SU-DHL-6 (cell line): Measurements from ENCODE around the gene SERINC3.

Experiments
- H2AFZ ChIP-seq: fragments of 200-600 bp; sonication (generic); 2 replicates; pipeline ENCODE4 v1.6.1; 2014; ENCODE audit warnings: low read depth, mild to moderate bottlenecking, moderate library complexity, mixed read lengths, antibody characterized with exemption, low read length; ENCODE audit not compliant: severe bottlenecking
- H3F3A ChIP-seq: fragments of 200-600 bp; shearing (Covaris generic); 2 replicates; pipeline ENCODE4 v1.6.0; 2016; ENCODE audit warnings: antibody characterized with exemption, mild to moderate bottlenecking; ENCODE audit not compliant: insufficient read depth
- H3K27ac ChIP-seq: fragments of 200-600 bp; sonication (generic); 2 replicates; pipeline ENCODE4 v1.5.1; 2016; ENCODE audit warnings: low read depth, mild to moderate bottlenecking, low read length, moderate library complexity, mixed read lengths
- H3K27me3 ChIP-seq: fragments of 200-600 bp; sonication (generic), shearing (Covaris generic); 2 replicates; pipeline ENCODE4 v1.6.0; 2014; ENCODE audit warnings: mild to moderate bottlenecking, low read length
- H3K36me3 ChIP-seq: fragments of 200-600 bp; sonication (generic); 2 replicates; pipeline ENCODE4 v1.6.1; 2014; ENCODE audit warnings: mild to moderate bottlenecking, low read length, mixed read lengths
- H3K4me2 ChIP-seq: fragments of 300-600, 200-600 bp; shearing (Covaris generic), sonication (generic); 2 replicates; pipeline ENCODE4 v1.6.0; 2014; ENCODE audit warnings: low read length, low read depth, mild to moderate bottlenecking; ENCODE audit not compliant: poor library complexity, severe bottlenecking
- H3K4me3 ChIP-seq: fragments of 200-600 bp; sonication (generic); 2 replicates; pipeline ENCODE4 v1.5.1; 2014; ENCODE audit warnings: antibody characterized with exemption, low read length, mild to moderate bottlenecking, mixed read lengths; ENCODE audit not compliant: insufficient read depth, poor library complexity, severe bottlenecking
- H3K79me2 ChIP-seq: fragments of 200-600 bp; sonication (generic); 2 replicates; pipeline ENCODE4 v1.6.1; 2014; ENCODE audit warnings: mild to moderate bottlenecking, low read length, moderate library complexity; ENCODE audit not compliant: insufficient read depth
- H3K9ac ChIP-seq: fragments of 200-600 bp; sonication (generic); 2 replicates; pipeline ENCODE4 v1.7.0; 2014; ENCODE audit warnings: mild to moderate bottlenecking, low read length
- H3K9me2 ChIP-seq: fragments of 200-600 bp; sonication (generic); replicated peaks from 2 replicates; pipeline ENCODE4 v1.6.1; 2014; ENCODE audit warnings: low read length; ENCODE audit not compliant: insufficient read depth
- H3K9me3 ChIP-seq: fragments of 200-600 bp; sonication (generic); 2 replicates; pipeline ENCODE4 v1.6.1; 2014; ENCODE audit warnings: low read length, mixed read lengths; ENCODE audit not compliant: insufficient read depth
- H4K20me1 ChIP-seq: fragments of 200-600 bp; sonication (generic); 2 replicates; pipeline ENCODE4 v1.6.1; 2014; ENCODE audit warnings: low read depth, mild to moderate bottlenecking, antibody characterized with exemption, low read length, moderate library complexity, mixed read lengths
- EZH2phosphoT487 ChIP-seq: fragments of 200-600 bp; sonication (generic), shearing (Covaris generic); conservative IDR thresholded peaks from 2 replicates; pipeline ENCODE4 v1.6.1; 2018; ENCODE audit warnings: mild to moderate bottlenecking, antibody characterized with exemption, low read length, moderate library complexity, mixed read lengths
- TF ChIP-seq, protein P1 (sequence below): fragments of 200-600 bp; sonication (generic); IDR thresholded peaks from one replicate; pipeline ENCODE4 v1.5.1; 2017; ENCODE audit warnings: antibody characterized with exemption, mild to moderate bottlenecking, low read length, moderate library complexity; ENCODE audit not compliant: insufficient read depth, poor library complexity, severe bottlenecking

The SERINC3 gene

DNA sequence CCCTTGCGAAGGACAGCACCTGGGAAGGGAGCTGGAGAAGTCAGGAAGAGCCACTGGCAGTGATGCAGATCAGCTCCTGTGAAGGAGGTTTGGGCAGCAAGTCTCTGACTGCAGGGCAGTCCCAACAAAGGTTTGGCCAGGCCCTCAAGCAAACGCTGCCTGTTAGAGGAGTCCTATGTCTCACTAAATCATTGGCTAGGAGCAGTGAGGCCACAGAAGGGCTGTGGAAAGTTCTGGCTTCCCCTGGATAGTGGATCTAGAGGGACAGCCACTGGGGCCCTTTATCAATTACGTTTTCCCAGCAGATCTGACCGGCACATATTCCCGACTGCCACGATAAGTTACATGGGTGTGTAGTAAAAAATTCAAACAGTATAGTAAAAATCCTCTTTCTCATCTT lies 43.7 kb downstream of the SERINC3 start:
- no peak for TF ChIP-seq EZH2phosphoT487
- TF ChIP-seq, protein P1, sequence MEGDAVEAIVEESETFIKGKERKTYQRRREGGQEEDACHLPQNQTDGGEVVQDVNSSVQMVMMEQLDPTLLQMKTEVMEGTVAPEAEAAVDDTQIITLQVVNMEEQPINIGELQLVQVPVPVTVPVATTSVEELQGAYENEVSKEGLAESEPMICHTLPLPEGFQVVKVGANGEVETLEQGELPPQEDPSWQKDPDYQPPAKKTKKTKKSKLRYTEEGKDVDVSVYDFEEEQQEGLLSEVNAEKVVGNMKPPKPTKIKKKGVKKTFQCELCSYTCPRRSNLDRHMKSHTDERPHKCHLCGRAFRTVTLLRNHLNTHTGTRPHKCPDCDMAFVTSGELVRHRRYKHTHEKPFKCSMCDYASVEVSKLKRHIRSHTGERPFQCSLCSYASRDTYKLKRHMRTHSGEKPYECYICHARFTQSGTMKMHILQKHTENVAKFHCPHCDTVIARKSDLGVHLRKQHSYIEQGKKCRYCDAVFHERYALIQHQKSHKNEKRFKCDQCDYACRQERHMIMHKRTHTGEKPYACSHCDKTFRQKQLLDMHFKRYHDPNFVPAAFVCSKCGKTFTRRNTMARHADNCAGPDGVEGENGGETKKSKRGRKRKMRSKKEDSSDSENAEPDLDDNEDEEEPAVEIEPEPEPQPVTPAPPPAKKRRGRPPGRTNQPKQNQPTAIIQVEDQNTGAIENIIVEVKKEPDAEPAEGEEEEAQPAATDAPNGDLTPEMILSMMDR: no peak
- H3K27me3 ChIP-seq: no peaks in the 10 kb centered on the region
- H2AFZ ChIP-seq: no peak overlapping the region
- no peaks in the 10 kb centered on the region for H3K9me2 ChIP-seq
- H3K27ac ChIP-seq: no peak overlapping the region
- H3K9me3 ChIP-seq: no peaks in the 10 kb centered on the region
- H3F3A ChIP-seq: no peaks in the 10 kb centered on the region
- H3K9ac ChIP-seq: no peak overlapping the region
- H3K4me2 ChIP-seq: no peak overlapping the region
- no peaks in the 10 kb centered on the region for H4K20me1 ChIP-seq
- H3K79me2 ChIP-seq: peaks cover 18% of the 10 kb centered on the region
- H3K4me3 ChIP-seq: no peak overlapping the region
- no peaks in the 10 kb centered on the region for H3K36me3 ChIP-seq

DNA sequence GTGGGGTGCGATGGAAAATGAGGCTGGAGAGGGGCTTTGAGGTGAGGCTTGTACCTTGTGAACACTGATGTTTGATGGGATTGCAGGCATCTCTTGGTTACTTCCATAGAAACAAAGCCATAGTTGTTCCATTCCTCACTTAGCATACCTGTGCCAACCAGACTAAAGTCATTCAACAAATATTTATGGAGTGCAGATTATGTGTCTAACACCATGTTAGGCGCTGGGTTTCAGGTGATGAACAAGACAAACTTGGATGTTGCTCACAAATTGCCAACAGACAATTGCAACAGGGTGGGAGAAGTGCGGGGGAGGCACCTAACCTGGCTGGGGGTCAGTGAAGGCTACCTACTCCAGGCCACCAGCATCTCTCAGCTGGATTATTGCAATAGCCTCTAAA lies 44.7 kb downstream of the SERINC3 start:
- Histone ChIP-seq H4K20me1 (no peaks in the 10 kb centered on the region), H3K9me3 (no peaks in the 10 kb centered on the region), H3K36me3 (no peaks in the 10 kb centered on the region), H2AFZ (no peak overlapping the region), H3K9ac (peak overlapping the region; percentile 81; the same call in 1 of the 2 replicates), H3K4me3 (peak overlapping the region; percentile 70), H3F3A (no peaks in the 10 kb centered on the region), H3K79me2 (peaks cover 18% of the 10 kb centered on the region), H3K27me3 (no peaks in the 10 kb centered on the region), H3K27ac (no peak overlapping the region), H3K4me2 (peak overlapping the region; percentile 72), H3K9me2 (no peaks in the 10 kb centered on the region)
- TF ChIP-seq, protein P1: no peak
- TF ChIP-seq EZH2phosphoT487: no peak

DNA sequence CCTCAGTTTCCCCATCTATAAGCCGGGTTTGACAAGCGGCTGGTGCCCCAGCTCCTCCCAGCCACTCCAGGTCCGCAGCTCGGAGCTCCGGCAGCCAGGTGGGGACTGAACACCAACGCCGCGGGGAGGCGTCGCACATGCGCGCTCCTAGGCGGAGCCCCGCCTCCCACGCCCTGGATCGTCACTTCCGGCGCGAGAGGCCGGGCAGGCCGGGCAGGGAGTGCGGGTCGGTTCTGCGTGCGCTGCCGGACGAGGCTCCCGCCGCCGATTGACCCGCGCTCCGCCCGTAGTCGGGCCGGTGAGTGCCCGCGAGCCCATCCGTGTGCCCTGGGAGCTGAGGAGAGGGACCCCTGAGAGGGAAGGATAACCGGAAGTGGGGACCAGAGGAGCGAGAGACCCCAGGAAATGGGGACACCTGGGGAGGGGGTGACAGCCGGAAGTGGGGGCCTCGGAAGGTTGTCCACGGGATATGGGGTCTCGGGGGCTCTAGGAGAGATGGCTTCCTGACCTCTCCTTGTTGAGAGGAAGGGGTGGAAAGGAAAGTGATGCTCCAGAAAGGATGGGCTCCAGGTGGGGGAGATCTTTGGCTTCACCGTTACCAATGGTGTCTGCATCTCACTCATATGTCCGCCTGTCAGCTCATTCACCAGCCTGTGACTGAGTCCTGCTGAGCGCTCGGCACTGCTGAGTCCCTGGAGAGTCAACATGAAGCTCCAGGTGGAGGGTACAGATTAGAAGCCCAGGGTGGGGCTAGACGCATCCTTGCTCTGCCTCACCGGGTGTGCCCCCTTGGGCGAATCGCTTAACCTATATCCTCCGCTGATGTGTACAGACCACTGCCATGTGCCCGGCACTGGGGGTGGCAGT lies 45.9 kb downstream of the SERINC3 start, which contains the start of gene TTPAL:
TSS of gene TTPAL (plus strand) at position 181 of the 867 bp plus-strand sequence. CDS start 4,126 bp downstream, outside the sequence.
- Histone ChIP-seq H3K4me3 (peak within 1 kb of the TSS; percentile 70), H3K27me3 (no peaks in the 10 kb centered on the region), H3K79me2 (peaks cover 18% of the 10 kb centered on the region), H3K4me2 (peak within 1 kb of the TSS; percentile 72), H3K36me3 (no peaks in the 10 kb centered on the region), H3K9ac (peak within 1 kb of the TSS; percentile 81), H4K20me1 (no peaks in the 10 kb centered on the region), H2AFZ (peak within 1 kb of the TSS; percentile 69), H3K27ac (peak within 1 kb of the TSS; percentile 56), H3F3A (no peaks in the 10 kb centered on the region), H3K9me3 (no peaks in the 10 kb centered on the region), H3K9me2 (no peaks in the 10 kb centered on the region)
- no peak for TF ChIP-seq EZH2phosphoT487
- TF ChIP-seq, protein P1: no peak
